Lower leg skin (tissue), 3 donors: ENCODE measurements around the gene RBM20.

Experiments
- POLR2A ChIP-seq, 2 donors: fragments of 450-650 bp; IDR thresholded peaks; one replicate each; pipeline ENCODE4 v1.6.1; 2016 to 2017; ENCODE audit warnings: antibody characterized with exemption in 2 of 2, mild to moderate bottlenecking in 1 of 2, moderate library complexity in 1 of 2
- TF ChIP-seq, protein P1 (sequence below), 3 donors: fragments of 450-650 bp; IDR thresholded peaks; one replicate each; pipeline ENCODE4 v1.5.1; 2016; ENCODE audit warnings: antibody characterized with exemption in 3 of 3, mild to moderate bottlenecking in 3 of 3, moderate library complexity in 2 of 3

GRCh38 chr10:110759523-110759922 is 115.4 kb downstream of the RBM20 start:
- TF ChIP-seq, protein P1, sequence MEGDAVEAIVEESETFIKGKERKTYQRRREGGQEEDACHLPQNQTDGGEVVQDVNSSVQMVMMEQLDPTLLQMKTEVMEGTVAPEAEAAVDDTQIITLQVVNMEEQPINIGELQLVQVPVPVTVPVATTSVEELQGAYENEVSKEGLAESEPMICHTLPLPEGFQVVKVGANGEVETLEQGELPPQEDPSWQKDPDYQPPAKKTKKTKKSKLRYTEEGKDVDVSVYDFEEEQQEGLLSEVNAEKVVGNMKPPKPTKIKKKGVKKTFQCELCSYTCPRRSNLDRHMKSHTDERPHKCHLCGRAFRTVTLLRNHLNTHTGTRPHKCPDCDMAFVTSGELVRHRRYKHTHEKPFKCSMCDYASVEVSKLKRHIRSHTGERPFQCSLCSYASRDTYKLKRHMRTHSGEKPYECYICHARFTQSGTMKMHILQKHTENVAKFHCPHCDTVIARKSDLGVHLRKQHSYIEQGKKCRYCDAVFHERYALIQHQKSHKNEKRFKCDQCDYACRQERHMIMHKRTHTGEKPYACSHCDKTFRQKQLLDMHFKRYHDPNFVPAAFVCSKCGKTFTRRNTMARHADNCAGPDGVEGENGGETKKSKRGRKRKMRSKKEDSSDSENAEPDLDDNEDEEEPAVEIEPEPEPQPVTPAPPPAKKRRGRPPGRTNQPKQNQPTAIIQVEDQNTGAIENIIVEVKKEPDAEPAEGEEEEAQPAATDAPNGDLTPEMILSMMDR (IDR thresholded peaks at IDR 0.05): no peak
- no peak for TF ChIP-seq POLR2A (IDR thresholded peaks at IDR 0.05)
